Astrocyte (in vitro differentiated cells and primary cell): Measurements from ENCODE around the gene DDC.

Source experiments
- EZH2 ChIP-seq: IDR thresholded peaks from 2 replicates; pipeline ENCODE4 v1.6.1; 2012; ENCODE audit warnings: mild to moderate bottlenecking, low read length, inconsistent platforms; ENCODE audit not compliant: insufficient read depth
- TF ChIP-seq, protein P1 (sequence below): IDR thresholded peaks from 2 replicates; pipeline ENCODE4 v1.5.1; 2011; ENCODE audit warnings: low read depth, mild to moderate bottlenecking, inconsistent platforms, low read length, moderate library complexity; ENCODE audit not compliant: insufficient read depth

DNA sequence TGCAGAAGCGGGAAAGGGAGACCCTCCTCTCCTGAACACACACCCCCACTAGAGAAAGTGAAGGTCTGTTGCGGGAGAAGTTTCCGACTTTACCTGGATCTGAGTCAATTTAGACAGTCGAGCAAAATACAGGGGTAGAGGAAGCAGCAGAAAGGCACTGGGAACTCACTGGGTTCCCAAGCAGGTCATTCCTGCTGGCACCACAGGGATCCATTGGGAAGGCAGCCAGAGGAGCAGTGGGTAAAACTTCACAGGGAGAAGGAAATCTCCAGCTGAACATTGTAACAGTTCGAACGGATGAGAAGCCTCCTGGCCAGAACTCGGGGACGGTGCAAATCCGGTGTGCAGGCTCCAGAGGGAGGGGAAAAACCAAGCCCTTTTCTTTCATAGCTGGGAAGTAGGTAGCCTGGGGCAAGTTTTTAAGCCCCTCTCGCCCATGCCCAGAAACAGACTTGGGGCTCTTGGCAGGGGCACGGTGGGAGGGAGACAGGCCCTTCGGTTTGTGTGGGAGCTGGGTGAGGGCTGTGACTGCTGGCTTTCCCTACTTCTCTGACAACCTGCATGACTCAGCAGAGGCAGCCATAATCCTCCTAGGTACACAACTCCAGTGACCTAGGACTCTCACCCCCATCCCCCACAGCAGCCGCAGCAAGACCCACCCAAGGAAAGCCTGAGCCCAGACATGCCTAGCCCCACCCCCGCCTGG lies 51.9 kb downstream of the DDC start:
- TF ChIP-seq, protein P1, sequence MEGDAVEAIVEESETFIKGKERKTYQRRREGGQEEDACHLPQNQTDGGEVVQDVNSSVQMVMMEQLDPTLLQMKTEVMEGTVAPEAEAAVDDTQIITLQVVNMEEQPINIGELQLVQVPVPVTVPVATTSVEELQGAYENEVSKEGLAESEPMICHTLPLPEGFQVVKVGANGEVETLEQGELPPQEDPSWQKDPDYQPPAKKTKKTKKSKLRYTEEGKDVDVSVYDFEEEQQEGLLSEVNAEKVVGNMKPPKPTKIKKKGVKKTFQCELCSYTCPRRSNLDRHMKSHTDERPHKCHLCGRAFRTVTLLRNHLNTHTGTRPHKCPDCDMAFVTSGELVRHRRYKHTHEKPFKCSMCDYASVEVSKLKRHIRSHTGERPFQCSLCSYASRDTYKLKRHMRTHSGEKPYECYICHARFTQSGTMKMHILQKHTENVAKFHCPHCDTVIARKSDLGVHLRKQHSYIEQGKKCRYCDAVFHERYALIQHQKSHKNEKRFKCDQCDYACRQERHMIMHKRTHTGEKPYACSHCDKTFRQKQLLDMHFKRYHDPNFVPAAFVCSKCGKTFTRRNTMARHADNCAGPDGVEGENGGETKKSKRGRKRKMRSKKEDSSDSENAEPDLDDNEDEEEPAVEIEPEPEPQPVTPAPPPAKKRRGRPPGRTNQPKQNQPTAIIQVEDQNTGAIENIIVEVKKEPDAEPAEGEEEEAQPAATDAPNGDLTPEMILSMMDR, result no peak
- TF ChIP-seq EZH2, result no peak
